Cardiac fibroblast (primary cell): Measurements from ENCODE around the gene NKX3-2.

ENCODE experiments used
- DNase-seq, 2 donors: peaks; one replicate each; pipeline versions ENCODE4 v3.0.0 to v3.0.0-alpha.2; 2010; ENCODE audit warnings: low read depth in 2 of 2
- H3K4me3 ChIP-seq, 2 donors: replicated peaks in 1 of 2; 1 replicate in 1 of 2; 2 replicates in 1 of 2; pipeline ENCODE4 v1.5.1; 2011; ENCODE audit warnings: low read depth in 2 of 2, low read length in 2 of 2, mild to moderate bottlenecking in 2 of 2, moderate library complexity in 1 of 2
- TF ChIP-seq, protein P1 (sequence below): IDR thresholded peaks from one replicate; pipeline ENCODE4 v1.5.1; 2011; ENCODE audit warnings: low read depth, mild to moderate bottlenecking, low read length, inconsistent platforms

NKX3-2 gene

DNA sequence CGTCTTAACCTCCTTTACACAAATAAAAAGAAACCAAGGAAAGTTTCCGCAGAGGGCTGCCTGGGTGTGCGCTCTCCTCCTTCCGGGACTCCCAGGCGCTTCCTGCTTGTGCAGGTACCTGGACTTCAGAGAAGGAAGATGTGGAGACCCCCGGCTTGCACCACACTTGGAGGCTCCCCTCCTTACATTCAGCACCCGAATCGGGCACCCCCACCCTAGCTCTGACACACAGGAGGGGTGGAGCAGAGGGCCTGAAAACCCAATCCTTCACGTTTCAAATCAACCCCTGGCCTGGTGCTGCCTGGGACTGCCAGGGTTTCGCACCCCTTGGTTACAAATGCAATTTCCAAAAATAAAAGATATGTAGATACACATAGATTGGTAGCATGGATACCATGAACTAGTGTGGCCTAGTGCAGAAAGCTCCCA, 3.1 kb downstream of the NKX3-2 start:
- no peak for DNase-seq
- TF ChIP-seq, protein P1, sequence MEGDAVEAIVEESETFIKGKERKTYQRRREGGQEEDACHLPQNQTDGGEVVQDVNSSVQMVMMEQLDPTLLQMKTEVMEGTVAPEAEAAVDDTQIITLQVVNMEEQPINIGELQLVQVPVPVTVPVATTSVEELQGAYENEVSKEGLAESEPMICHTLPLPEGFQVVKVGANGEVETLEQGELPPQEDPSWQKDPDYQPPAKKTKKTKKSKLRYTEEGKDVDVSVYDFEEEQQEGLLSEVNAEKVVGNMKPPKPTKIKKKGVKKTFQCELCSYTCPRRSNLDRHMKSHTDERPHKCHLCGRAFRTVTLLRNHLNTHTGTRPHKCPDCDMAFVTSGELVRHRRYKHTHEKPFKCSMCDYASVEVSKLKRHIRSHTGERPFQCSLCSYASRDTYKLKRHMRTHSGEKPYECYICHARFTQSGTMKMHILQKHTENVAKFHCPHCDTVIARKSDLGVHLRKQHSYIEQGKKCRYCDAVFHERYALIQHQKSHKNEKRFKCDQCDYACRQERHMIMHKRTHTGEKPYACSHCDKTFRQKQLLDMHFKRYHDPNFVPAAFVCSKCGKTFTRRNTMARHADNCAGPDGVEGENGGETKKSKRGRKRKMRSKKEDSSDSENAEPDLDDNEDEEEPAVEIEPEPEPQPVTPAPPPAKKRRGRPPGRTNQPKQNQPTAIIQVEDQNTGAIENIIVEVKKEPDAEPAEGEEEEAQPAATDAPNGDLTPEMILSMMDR = no peak
- H3K4me3 ChIP-seq = no peak overlapping the region

DNA sequence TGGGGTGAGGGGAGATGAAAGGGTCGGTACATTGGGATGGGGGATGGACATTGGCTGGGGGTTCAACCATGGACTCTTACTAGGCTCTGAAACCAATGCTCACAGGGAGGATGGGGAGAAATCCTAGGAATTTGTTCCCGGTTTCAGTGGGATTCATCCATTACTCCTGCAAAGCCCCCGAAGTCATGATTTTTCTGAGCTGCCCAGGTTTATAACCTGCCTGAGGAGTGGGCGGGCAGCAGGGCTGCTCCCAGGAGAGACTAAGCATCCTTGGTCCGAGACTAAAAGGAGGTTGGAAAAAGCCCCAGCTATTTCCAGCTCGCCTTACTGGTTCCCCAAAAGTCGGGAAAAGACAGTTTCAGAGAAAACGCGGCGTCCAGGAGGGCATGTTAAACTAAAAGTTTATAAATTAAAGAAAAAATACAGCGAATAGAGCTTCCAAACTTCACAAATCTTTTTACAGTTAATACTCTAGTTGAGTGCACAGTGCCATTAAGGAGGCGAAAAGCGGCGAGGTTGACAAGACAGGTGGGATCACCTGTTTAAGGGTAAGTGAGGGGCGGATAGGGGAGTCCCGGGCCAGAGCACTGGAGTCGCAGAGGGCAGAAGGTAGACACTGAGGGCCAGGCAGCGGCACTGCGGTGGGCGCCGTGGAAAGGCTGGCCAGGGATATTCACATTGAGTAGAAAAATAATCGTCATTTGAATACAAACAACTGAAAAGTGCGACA, 3.7 kb downstream of the NKX3-2 start:
- H3K4me3 ChIP-seq = no peak overlapping the region
- DNase-seq = no peak
- TF ChIP-seq, protein P1 = no peak

DNA sequence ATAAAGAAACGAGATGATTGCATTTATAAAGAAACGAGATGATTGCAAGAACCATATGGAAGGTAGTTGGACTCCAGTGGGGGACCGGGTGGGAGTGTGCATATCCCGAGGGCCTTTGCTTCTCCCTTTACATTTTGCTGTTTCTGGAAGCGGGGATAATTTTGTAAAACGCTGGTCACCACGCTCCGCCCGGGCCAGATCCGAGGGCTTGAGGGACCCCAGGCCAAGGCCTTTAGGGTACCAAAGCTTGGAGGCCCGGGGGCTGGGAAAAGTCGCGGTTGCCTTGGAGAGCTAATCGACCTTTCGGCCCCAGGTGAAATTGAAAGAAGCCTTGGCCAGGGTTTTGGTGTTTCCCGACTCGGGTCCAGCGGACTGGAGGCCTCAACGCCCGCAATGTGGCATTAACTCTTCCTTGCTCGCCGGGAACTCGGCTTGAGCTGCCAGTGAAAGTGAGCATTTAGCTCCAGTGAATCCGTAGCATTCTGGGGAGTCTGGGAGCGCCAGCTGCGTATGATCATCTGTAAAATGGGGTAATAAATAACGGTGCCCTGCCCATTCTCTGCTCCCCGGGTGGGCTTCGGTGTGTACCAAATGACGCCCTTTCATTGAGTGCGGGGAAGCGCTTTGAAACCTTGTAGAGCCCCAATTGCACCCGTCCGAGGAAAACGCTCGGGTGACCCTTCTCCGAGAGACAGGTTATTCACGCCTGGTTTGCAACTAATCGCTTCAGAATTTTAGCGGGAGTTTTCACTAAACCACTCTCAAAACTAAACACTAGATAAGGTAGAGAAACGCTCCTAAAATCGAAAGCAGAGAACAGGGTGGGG, 4.5 kb downstream of the NKX3-2 start:
- TF ChIP-seq, protein P1 = no peak
- H3K4me3 ChIP-seq = no peak overlapping the region
- DNase-seq = no peak

DNA sequence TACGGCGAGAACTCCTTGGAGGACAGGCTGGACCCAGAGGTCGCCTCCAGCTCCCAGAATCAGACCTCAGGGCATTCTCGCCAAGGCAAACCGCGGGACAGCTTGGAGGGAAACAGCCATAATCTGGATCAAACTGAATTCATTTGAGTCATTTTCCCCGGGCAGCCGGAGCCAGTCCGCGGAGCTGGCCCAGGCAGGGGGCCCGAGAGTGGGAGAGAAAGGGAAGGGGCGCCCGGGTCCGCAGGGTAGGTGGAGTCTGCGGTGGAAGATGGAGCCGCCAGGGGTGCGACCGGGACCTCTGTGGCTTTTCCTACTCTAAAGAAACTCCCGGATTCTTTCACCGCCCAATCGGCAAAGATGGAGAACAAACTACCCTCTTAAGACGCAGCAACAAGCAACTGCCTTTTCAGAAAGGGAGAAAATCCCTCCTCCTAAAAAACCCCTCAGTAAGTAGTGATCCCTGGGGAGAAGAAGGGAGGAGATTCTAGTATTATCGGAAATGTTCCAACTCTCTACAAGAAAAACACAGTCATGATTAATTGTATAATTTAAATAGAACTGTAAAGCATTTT, 5.2 kb downstream of the NKX3-2 start:
- DNase-seq = no peak
- H3K4me3 ChIP-seq = no peak overlapping the region
- TF ChIP-seq, protein P1 = no peak

DNA sequence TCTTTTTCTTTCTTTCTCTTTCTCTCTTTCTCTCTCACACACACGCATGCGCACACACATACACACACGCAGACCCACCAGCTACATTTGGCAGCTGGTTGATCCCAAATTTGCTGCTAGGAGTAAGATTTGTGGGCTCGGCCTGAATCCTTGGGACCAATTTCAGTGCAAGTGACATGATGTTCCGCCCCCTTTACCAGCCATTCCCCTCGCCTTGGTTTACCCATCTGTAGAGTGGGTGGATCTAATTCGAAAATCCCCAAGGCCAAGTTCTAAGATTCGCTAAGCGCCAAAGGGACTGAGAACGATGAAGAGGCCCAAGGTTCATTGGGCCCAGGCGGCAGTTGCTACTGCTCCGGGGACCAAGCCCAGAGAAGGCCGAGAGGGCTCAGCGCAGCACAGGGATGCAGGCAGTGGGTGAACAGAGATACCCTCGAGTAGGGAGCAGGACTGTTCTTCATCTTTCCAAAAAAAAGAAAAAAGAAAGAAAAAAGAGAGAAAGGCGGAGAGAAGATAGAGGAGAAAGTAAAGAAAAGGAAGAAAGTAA, 5.8 kb downstream of the NKX3-2 start:
- TF ChIP-seq, protein P1 = no peak
- H3K4me3 ChIP-seq = no peak overlapping the region

DNA sequence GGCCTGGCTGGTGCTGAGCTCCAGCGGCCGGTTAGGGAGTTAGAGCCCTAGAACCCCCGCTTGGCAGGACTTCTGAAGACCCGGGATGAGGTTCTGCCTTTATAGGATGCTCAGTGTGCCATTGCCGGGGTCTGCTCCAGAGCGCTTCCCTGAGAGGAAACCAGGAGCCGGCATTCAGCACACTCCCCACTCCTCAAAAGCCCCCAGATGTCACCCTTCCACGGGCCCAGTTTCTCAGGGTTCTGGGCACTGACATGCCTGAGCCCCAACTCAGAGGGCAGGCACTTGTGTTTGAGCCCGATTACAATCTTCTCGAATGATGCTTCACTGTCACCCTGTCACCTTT, 6.5 kb downstream of the NKX3-2 start:
- TF ChIP-seq, protein P1 = no peak
- no peak for DNase-seq

More for the DNA sequence above, 5.8 kb downstream of the NKX3-2 start:
- DNase-seq = no peak

More for the DNA sequence above, 6.5 kb downstream of the NKX3-2 start:
- H3K4me3 ChIP-seq = no peak overlapping the region
